Lung (tissue), 12 donors: Measurements from ENCODE around the gene ACP3. TPM values are rescaled to one million over a fixed set of nuclear protein-coding genes. Genes with fewer than 3 reads are reported as not detected.
A peak's percentile ranks its signal among the peaks of the same experiment; 100 is the strongest.

ENCODE experiments used
- ATAC-seq: fragments of 200-7000 bp; cut with Tn5 transposase; one replicate; pipeline ENCODE4 v1.9.1; 2020; ENCODE audit warnings: moderate number of reproducible peaks; ENCODE audit not compliant: insufficient read depth, low FRiP score
- DNase-seq, 3 donors: peaks; one replicate each; pipeline ENCODE4 v3.0.0-alpha.2; 2013 to 2017
- H3K27ac ChIP-seq, 2 donors: one replicate each; pipeline ENCODE4 v1.5.1; 2013; ENCODE audit warnings: mild to moderate bottlenecking in 2 of 2, moderate library complexity in 2 of 2, control low read depth in 1 of 2, inconsistent platforms in 1 of 2, low read depth in 1 of 2, low read length in 1 of 2
- H3K27me3 ChIP-seq, 3 donors: one replicate each; pipeline ENCODE4 v1.5.1; 2013; ENCODE audit warnings: low read length in 2 of 3; ENCODE audit not compliant: control insufficient read depth in 3 of 3, insufficient read depth in 3 of 3
- H3K36me3 ChIP-seq, 4 donors: one replicate each; pipeline ENCODE4 v1.5.1; 2013; ENCODE audit warnings: low read length in 4 of 4, mild to moderate bottlenecking in 1 of 4, moderate library complexity in 1 of 4; ENCODE audit not compliant: control insufficient read depth in 4 of 4, insufficient read depth in 4 of 4
- H3K4me1 ChIP-seq, 5 donors: one replicate each; pipeline ENCODE4 v1.5.1; 2013; ENCODE audit warnings: low read length in 5 of 5, mild to moderate bottlenecking in 2 of 5, moderate library complexity in 1 of 5; ENCODE audit not compliant: control insufficient read depth in 5 of 5, insufficient read depth in 5 of 5
- H3K4me3 ChIP-seq: one replicate; pipeline ENCODE4 v1.5.1; 2013; ENCODE audit warnings: mild to moderate bottlenecking, control low read depth, moderate library complexity
- H3K9ac ChIP-seq, 2 donors: one replicate each; pipeline ENCODE4 v1.5.1; 2013; ENCODE audit warnings: low read length in 2 of 2, control low read depth in 1 of 2; ENCODE audit not compliant: insufficient read depth in 1 of 2
- H3K9me3 ChIP-seq, 4 donors: one replicate each; pipeline ENCODE4 v1.5.1; 2013; ENCODE audit warnings: low read length in 3 of 4, mild to moderate bottlenecking in 1 of 4, moderate library complexity in 1 of 4; ENCODE audit not compliant: control insufficient read depth in 4 of 4, insufficient read depth in 3 of 4
- CTCF ChIP-seq: IDR thresholded peaks from 2 replicates; pipeline ENCODE4 v1.5.1; 2012; ENCODE audit warnings: mild to moderate bottlenecking; ENCODE audit errors: control extremely low read depth, extremely low read depth
- WGBS, 2 donors: extraction: QIAGEN DNeasy Blood & Tissue Kit; methylation state at CpG; one replicate each; pipeline ENCODE4 v1.1.7; 2013; 5-methylcytosine and 5-hydroxymethylcytosine counted together
- polyA plus RNA-seq, 2 donors: library from polyadenylated mRNA; stranded (reverse); fragments of 200-250 nt; gene quantifications; one replicate each; pipeline ENCODE4 v1.2.1, GENCODE V29; 2013
- total RNA-seq, 2 donors: library from RNA; depleted of rRNA in 1 of 2; stranded (reverse); fragments of >200 nt in 1 of 2; gene quantifications; one replicate each; pipeline ENCODE4 v1.2.1, GENCODE V29; 2014 to 2021
- donor health status: control.
- donor health status: control.
- donor health status: Bipolar disorder and iron deficiency.
- donor health status: healthy.
- donor health status: DM: yes; HTN: yes; CAD: no.

The ACP3 gene
- total and polyA plus RNA-seq, 4 donors: 3.5 to 66.4 (median 14.4) TPM

- no peaks in the 10 kb centered on the region for H3K36me3 ChIP-seq
- ATAC-seq: no peak
- 70 to 85% methylated on average over 1 of the region's 1 CpG for WGBS, 2 donors
- H3K27ac ChIP-seq: no peak overlapping the region
- H3K9ac ChIP-seq: no peak overlapping the region
- H3K27me3 ChIP-seq: no peaks in the 10 kb centered on the region
- TF ChIP-seq CTCF: no peak
- no peak for DNase-seq
- H3K4me3 ChIP-seq: no peak overlapping the region
- H3K9me3 ChIP-seq: no peaks in the 10 kb centered on the region
- H3K4me1 ChIP-seq: peaks cover 0 to 16% (median 0%) of the 10 kb centered on the region in 5 donors
Measured at GRCh38 chr3:132286035-132286434, 31.2 kb upstream of the ACP3 start.

- DNase-seq: no peak
- no peak for ATAC-seq
- Histone ChIP-seq H3K36me3 (no peaks in the 10 kb centered on the region), H3K27me3 (no peaks in the 10 kb centered on the region), H3K9ac (no peak overlapping the region), H3K9me3 (no peaks in the 10 kb centered on the region), H3K4me1 (peaks cover 0 to 12% (median 0%) of the 10 kb centered on the region in 5 donors), H3K27ac (no peak overlapping the region), H3K4me3 (no peak overlapping the region)
- TF ChIP-seq CTCF: no peak
- 74 to 83% methylated on average over 2 of the region's 2 CpGs for WGBS, 2 donors
Measured at GRCh38 chr3:132288357-132288756, 28.9 kb upstream of the ACP3 start.

- Histone ChIP-seq H3K4me1 (peaks cover 0 to 7% (median 0%) of the 10 kb centered on the region in 5 donors), H3K9me3 (no peaks in the 10 kb centered on the region), H3K9ac (no peak overlapping the region), H3K27ac (peak overlapping the region in 1 of 2 donors; percentile 20), H3K27me3 (no peaks in the 10 kb centered on the region), H3K36me3 (no peaks in the 10 kb centered on the region), H3K4me3 (no peak overlapping the region)
- ATAC-seq: no peak
- no peak for TF ChIP-seq CTCF
- 96 to 97% methylated on average over 1 of the region's 1 CpG for WGBS, 2 donors
- DNase-seq: peak in 2 of 3 donors; percentile 26 to 30
Measured at GRCh38 chr3:132289316-132289715, 27.9 kb upstream of the ACP3 start.

DNA sequence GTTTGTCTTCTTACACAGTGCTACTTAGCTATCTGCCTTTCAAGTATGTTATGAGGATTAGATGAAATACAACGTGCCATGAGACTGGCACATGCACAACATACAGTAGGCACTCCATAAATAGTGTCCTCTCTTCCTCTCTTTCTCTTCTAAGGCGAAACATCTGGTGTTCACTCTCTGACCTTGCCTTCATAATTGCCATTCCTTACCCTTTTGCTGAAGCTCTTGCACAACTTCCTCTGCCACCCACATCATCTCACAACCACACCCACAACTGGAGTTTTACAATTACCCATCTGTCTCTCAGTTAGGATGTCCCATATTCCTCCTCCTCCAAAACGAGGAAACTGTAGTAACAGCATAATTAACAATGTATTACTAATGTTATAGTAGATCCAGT is 26.4 kb upstream of the ACP3 start:
- no peak overlapping the region for H3K9ac ChIP-seq
- no peaks in the 10 kb centered on the region for H3K27me3 ChIP-seq
- peaks cover 0 to 2% (median 0%) of the 10 kb centered on the region in 5 donors for H3K4me1 ChIP-seq
- no peak overlapping the region for H3K27ac ChIP-seq
- peak in 2 of 3 donors; percentile 16 to 31 for DNase-seq
- 17 to 39% methylated on average over 3 of the region's 3 CpGs for WGBS, 2 donors
- peak; percentile 41 for ATAC-seq
- peaks cover 0 to 3% (median 0%) of the 10 kb centered on the region in 4 donors for H3K9me3 ChIP-seq
- no peak for TF ChIP-seq CTCF
- H3K36me3 ChIP-seq: no peaks in the 10 kb centered on the region
- H3K4me3 ChIP-seq: no peak overlapping the region
